Ectodermal cell (in vitro differentiated cells): Measurements from ENCODE around the gene L1CAM.
"Not testable (repeated sequence)": the region's sequence is repeated elsewhere in the genome, so short reads cannot be mapped to it uniquely, and the experiment has no call there.

Source experiments
- H3K27ac ChIP-seq: 2 replicates; pipeline ENCODE4 v1.7.0; 2013; ENCODE audit warnings: mild to moderate bottlenecking, low read depth, low read length; ENCODE audit not compliant: insufficient read depth, poor library complexity, severe bottlenecking
- H3K27me3 ChIP-seq: 2 replicates; pipeline ENCODE4 v1.7.0; 2013; ENCODE audit warnings: mild to moderate bottlenecking, low read length; ENCODE audit not compliant: insufficient read depth, control insufficient read depth, poor library complexity, severe bottlenecking
- H3K36me3 ChIP-seq: one replicate; pipeline ENCODE4 v1.7.0; 2013; ENCODE audit warnings: low read length; ENCODE audit not compliant: control insufficient read depth, insufficient read depth
- H3K4me1 ChIP-seq: one replicate; pipeline ENCODE4 v1.7.0; 2013; ENCODE audit warnings: low read length; ENCODE audit not compliant: control insufficient read depth, insufficient read depth
- H3K4me3 ChIP-seq: 2 replicates; pipeline ENCODE4 v1.7.0; 2013; ENCODE audit warnings: low read depth, low read length, control low read depth; ENCODE audit not compliant: insufficient read depth
- H3K9me3 ChIP-seq: 2 replicates; pipeline ENCODE4 v1.7.0; 2013; ENCODE audit warnings: mild to moderate bottlenecking, low read length, moderate library complexity; ENCODE audit not compliant: control insufficient read depth
- WGBS, 2 experiments: methylation state at CpG; one replicate each; pipeline ENCODE4 v1.1.7; 2013; ENCODE audit warnings: missing lambda C conversion rate in 2 of 2; 5-methylcytosine and 5-hydroxymethylcytosine counted together

The L1CAM gene

DNA sequence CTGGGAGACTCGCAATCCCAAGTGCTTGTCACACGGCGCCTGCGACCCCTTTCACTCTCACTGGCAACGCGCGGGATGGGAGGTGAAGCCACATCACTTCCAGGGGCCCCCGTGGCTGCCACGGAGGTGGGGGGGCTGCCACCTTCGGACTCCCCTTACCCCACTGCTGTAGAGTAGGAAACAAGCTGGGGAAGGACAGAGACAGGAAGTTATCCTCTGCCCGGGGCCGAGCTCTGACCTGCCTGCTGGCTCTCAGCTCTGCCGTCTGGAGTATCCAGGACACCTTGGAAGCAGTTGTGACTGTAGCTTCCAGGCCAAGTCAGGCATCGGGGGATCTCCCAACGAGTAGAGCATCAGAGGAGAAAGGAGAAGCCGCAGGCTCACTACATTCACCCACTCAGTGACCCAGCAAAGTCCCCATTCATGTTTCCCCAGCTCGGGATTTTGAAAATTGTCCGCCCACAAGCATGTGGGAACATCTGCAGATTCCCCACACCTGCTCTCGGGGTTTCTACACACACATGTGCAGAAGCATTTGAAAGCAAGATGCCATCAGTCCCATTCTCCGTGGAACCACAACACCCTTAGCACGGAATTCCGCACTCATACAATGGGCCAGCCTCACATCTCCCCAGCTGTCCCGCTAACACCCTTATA is 66.5 kb downstream of the L1CAM start:
- Histone ChIP-seq H3K9me3 (no peaks in the 10 kb centered on the region), H3K4me3 (peak overlapping the region; percentile 32), H3K27ac (peak overlapping the region; percentile 77), H3K4me1 (peaks cover 8% of the 10 kb centered on the region), H3K36me3 (no peaks in the 10 kb centered on the region), H3K27me3 (no peaks in the 10 kb centered on the region)
- WGBS, 2 experiments = 34 to 39% methylated on average over 23 of the region's 23 CpGs

DNA sequence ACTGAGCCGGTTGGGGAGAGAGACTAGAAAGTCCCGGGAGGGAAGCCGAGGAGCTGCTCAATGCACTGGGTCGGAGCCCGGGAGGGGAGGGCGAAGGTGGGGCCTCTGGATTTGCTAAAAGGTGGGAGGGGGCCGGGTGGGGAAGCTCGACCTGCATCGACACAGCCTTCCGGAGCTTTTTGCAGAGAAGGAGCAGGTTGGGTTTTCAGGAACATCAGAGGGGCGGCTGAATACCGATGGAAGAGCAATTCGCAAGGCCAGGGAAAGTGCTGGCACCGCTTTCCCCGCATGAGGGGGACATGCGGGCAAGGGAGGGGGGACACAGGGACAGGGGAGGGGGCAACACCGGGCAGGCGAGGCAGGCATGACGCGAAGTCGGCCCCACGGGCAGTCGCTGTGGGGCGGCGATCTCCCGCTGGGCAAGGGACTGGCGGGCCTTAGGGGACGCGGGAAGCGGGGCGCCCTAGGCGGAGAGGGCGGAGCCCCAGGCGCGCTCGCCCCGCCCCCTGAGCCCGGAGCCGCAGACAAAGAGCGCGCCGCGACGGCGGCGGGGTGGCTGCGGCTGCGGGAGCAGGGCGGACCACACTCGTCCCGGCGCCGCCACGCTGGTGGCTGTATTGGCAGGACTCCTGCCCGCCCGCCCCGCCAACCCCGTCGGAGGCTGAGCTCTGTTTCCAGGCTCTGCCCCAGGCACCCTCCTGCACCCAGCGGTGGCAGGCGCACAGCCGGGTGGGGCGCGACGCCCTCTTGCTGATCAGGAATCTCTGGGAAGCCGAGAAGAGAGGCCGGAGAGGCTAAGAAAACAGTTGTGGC is 67.2 kb downstream of the L1CAM start:
- 3 to 4% methylated on average over 67 of the region's 67 CpGs for WGBS, 2 experiments

DNA sequence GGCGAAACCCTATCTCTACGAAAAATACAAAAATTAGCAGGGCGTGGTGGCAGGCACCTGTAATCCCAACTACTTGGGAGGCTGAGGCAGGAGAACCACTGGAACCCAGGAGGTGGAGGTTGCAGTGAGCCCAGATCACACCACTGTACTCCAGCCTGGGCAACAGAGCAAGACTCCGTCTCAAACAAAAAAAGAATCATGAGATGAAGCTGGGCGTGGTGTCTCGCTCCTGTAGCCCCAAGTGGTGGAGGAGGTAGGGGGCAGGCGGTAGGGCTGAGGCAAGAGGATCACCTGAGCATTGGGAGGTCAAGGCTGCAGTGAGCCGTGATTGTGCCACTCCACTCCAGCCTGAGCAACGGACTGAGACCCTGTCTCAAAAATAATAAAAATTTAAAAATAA is 67.9 kb downstream of the L1CAM start:
- H3K4me3 ChIP-seq, H3K36me3 ChIP-seq, H3K4me1 ChIP-seq, H3K27ac ChIP-seq, H3K27me3 ChIP-seq, H3K9me3 ChIP-seq: not testable (repeated sequence)
- 92 to 95% methylated on average over 7 of the region's 9 CpGs for WGBS, 2 experiments

More for the DNA sequence above, 67.2 kb downstream of the L1CAM start:
- Histone ChIP-seq H3K27ac (peak overlapping the region; percentile 77), H3K4me1 (peaks cover 8% of the 10 kb centered on the region), H3K27me3 (no peaks in the 10 kb centered on the region), H3K9me3 (no peaks in the 10 kb centered on the region), H3K36me3 (no peaks in the 10 kb centered on the region), H3K4me3 (peak overlapping the region; percentile 32)

DNA sequence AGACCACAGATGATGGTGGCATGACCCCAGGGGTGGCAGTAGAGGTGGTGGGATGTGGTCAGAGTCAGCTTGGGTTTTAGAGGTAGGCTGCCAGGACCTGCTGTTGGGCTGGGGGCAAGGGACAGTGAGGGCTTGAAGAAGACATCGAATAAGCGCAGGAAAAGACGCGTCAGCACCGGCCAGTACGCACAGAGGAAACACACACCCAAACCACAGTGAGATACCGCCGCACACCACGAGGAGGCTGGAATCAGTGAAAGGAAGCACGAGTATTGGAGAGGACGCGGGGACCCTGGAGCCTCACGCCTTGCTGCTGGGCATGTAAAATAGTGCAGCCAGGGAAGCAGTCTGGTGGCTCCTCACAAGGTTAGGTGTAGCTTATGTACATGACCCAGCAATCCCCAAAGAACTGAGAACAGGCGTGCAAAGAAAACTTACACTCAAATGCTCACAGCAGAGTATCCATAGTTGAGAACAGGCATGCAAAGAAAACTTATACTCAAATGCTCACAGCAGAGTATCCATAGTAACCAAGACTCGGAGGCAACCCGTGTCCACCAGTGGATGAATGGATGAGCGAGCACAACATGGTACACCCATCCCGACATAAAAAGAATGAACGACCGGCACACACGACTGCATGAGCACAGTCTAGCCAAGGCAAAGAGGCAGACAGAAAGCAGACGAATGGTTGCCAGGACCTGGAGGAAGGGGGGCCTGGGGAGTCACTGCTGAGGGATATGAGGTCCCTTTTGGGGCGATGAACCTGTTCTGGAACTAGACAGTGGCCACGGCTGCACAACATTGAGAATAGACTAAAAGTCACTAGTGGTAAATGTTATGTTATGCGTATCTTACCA is 68.9 kb downstream of the L1CAM start:
- Histone ChIP-seq H3K27me3 (no peaks in the 10 kb centered on the region), H3K4me1 (peaks cover 12% of the 10 kb centered on the region), H3K4me3 (no peak overlapping the region), H3K27ac (no peak overlapping the region), H3K36me3 (no peaks in the 10 kb centered on the region), H3K9me3 (no peaks in the 10 kb centered on the region)
- WGBS, 2 experiments = 94 to 96% methylated on average over 18 to 25 of the region's 25 CpGs

DNA sequence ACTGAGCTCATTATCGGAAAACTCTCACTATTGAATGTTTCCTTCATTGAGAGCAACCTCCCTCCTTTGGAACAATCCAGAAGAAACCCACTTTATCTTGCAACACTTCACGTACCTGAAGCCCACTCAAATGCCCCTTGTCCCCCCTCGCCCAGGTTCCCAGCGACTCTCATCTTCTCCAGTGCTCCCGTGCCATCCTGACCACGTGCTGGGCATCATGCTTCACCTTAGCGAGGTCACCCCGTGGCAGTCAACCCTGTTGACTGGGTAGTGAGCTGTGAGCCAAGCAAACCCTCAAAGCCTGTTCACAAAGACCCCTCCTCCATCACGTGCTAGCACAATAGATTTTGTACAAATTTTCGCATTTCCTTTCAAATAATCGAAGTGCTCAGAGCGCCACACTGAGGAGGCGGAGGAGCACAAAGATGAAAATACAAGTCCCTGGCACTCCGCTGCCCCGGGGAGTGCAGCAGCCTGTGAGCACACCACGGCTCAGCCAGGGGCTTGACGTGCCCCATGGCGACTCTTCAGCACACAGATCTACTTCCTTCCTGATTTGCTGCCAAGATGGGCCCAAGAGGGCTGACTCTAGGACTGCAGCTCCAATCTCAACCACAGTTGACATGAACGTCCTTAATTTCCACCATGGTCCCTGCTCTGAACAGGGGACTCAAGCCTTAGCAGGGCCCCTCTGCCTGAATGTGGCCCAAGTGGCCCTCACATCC is 71.2 kb downstream of the L1CAM start:
- Histone ChIP-seq H3K4me1 (peaks cover 11% of the 10 kb centered on the region), H3K9me3 (no peaks in the 10 kb centered on the region), H3K27ac (no peak overlapping the region), H3K27me3 (no peaks in the 10 kb centered on the region), H3K36me3 (no peaks in the 10 kb centered on the region), H3K4me3 (no peak overlapping the region)
- 90 to 92% methylated on average over 19 of the region's 19 CpGs for WGBS, 2 experiments

DNA sequence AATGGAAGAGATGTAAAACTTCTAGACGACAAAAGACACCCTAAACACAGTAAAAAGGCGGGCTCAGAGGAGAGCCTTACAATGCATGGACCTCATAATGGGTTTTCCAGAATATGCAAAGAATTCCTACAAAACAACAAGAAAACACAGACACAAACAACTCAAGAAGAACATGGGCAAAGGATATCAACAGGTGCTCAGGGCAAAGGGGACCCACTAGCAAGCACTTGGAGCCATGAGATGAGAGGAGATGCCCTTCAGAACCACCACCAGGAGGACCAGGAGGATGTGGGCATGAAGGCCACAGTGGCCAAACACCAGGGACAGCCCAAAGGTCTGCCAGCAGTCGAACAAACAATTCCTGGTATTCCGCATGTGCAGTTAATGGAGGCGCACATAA is 72.8 kb downstream of the L1CAM start:
- Histone ChIP-seq H3K9me3 (no peaks in the 10 kb centered on the region), H3K4me1 (peaks cover 4% of the 10 kb centered on the region), H3K27ac (no peak overlapping the region), H3K36me3 (no peaks in the 10 kb centered on the region), H3K27me3 (no peaks in the 10 kb centered on the region), H3K4me3 (no peak overlapping the region)
- 98% methylated on average over 4 to 5 of the region's 5 CpGs for WGBS, 2 experiments

DNA sequence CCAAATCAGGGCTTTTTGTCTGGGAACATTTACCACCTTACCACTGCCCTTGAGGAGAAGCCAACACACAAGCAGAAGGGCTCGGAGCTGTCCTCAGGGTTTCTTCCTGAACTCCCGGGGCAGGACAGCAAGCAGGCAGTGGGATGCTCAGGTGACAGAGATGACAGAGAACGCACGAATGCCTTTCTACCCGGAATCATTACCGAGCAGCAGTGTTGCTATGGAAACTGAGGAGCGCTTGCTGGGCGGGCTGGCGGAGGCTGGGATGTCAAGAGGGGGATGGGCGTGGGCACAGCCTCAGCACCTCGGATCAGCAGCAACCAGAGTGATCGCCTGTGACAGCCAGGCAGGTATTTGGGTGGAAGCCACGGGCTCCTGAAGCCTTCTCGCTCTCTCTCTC is 73.8 kb downstream of the L1CAM start:
- Histone ChIP-seq H3K27ac (peak overlapping the region; percentile 8), H3K9me3 (no peaks in the 10 kb centered on the region), H3K27me3 (no peaks in the 10 kb centered on the region), H3K4me3 (no peak overlapping the region), H3K4me1 (peaks cover 4% of the 10 kb centered on the region), H3K36me3 (no peaks in the 10 kb centered on the region)
- WGBS, 2 experiments = 39 to 42% methylated on average over 14 of the region's 14 CpGs
